ENCODE data around the gene PDE3B.
"Not testable (repeated sequence)": the region's sequence is repeated elsewhere in the genome, so short reads cannot be mapped to it uniquely, and the experiment has no call there.

The PDE3B gene

DNA sequence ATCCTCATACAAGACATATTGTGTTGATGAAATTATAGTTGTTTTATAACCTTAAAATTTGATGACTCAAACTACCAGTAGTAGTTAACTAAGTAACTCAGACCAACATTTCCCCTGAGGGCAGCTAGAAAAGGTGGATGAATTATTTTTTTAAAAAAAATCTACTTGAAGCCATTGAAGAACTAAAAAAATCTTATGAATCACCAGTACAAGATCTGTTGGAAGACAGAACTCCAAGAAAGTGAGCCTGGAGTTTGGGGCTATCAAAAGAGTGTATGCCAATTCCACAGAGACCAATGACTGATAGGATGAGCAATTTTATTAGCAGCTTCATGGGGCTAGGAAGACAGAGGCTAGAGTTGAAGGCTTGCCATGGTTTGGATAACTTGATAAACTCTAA lies 176.0 kb downstream of the PDE3B start:
- no peak for DNase-seq

DNA sequence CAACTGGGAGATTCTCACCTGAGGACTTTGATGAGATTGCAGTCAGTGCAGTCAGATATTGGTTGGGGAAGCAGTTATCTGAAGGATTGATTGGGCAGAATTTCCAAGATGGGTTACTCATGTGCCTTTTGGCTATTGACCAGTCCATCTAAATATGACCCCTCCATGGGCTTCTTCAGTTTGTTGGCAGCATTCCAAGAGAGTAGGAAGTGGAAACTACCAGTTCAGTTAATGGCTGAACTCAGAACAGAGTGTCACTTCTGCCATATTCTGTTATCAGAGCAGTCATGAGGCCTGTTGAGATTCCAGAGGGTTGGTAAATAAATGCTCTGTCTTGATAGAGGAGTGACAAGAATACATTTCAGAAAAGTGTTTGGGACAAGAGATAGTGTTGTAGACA lies 177.4 kb downstream of the PDE3B start:
- DNase-seq, result no peak

DNA sequence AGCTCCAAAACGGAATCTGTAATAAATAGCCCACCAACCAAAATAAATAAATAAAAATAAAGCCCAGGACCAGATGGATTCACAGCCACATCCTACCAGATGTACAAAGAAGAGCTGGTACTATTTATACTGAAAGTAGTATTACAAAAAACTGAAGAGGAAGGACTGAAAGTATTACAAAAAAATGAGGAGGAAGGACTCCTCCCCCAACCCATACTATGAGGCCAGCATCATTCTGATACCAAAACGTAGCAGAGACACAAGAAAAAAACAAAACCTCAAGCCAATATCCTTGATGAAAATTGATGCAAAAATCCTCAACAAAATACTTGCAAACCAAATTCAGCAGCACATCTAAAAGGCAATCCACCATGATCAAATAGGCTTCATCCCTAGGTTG lies 183.0 kb downstream of the PDE3B start:
- DNase-seq, result no peak

DNA sequence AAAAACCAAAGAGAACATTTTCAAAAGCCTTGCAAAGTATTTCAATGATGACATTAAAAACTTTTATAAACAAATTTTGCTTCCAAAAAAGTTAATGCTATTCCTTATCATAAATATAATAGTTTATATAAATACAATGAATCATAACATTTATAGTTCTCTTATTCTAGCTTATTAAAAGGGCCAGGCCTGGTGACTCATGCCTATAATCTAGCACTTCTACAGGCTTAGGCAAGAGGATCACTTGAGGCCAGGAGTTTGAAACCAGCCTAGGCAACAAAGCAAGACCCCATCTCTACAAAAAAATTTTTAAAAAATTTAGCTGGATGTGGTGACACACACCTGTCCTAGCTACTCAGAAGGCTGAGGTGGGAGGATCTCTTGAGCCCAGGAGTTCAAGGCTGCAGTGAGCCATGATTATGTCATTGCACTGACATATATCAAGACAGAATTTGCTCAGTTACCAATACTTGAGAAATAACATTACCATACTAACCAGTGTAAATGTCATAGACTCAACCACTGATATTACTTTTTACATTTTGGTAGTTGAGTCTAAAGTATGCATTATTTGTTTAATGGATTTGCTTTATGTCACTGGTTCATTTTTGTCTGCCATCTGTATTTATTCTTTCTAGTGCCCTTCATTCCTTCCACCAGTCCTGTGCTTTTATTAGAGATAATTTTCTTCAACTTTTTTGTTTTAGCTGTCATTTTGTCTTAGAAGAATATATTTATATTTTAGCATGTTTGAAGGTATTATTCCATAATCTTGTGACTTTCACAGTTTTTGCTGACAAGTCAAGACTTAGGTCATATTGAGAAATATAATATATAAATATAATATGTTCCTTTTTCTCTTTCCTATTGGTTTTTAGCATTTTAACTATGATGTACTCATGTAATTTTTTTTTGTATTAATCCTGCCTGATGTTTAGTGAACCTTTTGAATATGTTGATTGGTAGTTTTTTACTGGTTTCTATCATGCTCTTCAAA lies 192.2 kb downstream of the PDE3B start:
- no peak for DNase-seq

DNA sequence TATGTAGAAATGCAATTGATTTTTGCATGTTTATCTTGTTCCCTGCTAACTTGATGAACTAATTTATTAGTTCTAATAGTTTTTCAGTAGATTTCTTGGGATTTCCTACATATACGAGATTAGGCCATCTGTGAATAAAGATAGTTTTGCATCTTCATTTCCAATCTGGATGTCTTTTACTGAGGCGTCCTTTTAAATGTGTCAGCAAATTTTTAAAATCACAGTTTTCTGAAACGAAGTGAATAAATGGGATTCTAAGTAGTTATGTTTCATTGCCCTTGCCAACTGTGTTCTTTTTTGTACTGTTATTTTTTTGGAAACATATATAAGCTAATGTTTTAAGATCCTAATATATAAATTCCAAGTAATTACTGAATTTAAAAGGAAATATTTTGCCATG lies 198.4 kb downstream of the PDE3B start:
- DNase-seq, result no peak

DNA sequence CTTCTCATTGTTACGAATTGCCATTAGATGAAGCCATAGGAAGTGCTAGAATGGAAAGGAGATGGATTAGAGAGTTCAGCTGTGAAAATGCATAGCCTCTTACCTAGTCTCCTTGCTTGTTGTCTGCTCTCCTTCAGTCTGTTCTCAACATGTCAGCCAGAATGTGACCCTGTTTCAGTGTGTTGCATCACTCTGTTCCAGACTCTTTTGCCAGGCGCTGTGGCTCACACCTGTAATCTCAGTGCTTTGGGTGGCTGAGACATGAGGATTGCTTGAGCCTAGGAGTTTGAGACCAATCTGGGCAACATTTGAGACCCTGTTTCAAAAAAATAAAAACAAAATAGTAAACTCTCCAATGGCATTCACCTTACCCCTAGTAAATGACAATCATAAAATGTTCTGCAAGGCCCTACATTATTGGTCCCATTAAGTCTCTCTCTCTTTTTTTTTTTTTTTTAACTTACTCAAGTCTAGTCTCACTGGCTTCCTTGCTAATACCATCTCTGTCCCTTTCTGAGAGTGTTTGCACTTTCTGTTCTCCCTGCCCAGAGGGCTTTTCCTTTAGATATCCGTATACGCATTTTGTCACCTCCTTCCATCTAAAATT lies 209.1 kb downstream of the PDE3B start:
- peak; percentile 10 for DNase-seq

DNA sequence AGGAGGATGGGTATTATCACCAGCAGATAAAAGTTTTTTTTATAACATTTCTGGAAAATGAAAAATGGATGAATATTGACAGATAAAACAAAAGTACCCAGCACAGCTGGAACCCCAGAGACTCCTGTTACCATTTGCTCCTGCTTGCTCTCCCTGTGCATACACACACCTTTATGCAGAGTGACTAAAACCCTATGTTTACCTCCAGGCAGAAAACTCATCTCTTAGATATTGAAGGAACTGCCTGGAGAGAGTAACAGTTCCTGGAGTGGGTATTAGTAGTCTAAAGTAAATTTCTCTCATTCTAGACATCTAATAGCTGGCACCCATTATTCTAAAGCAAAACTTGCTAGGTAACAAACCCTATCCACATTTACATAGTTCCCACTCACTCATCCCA lies 210.5 kb downstream of the PDE3B start:
- DNase-seq, result no peak

DNA sequence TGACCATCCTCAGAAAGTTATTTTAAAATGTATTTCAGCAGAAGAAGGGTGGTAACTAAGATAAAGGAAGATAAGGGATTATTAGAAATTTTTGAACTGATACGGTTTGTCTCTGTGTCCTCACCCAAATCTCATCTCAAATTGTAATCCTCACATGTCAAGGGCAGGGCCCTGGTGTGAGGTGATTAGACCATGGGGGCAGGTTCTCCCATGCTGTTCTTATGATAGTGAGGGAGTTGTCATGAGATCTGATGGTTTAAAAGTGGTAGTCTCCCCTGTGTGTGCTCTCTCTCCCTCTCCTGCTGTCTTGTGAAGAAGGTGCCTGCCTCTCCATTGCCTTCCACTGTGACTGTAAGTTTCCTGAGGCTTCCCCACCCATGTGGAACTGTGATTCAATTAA lies 212.3 kb downstream of the PDE3B start:
- no peak for DNase-seq

DNA sequence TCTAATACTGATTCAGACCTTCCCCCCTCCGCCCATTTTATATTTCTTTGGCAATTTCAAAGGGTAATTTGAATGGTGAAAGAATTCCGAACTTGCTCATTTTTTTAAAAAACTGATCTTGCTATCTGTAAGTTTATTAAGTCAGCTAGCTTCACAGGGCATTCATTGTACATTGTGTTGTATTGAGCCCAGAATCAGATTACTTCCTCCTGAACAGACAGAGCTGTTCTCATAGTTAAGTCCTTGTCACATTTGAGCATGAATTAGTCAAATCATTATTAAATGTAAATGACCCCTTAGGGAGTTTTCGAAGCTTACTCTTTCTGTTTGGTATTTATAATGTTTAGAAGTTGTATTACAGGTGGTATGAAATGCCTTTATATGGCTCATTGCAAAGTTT lies 214.0 kb downstream of the PDE3B start:
- no peak for DNase-seq

DNA sequence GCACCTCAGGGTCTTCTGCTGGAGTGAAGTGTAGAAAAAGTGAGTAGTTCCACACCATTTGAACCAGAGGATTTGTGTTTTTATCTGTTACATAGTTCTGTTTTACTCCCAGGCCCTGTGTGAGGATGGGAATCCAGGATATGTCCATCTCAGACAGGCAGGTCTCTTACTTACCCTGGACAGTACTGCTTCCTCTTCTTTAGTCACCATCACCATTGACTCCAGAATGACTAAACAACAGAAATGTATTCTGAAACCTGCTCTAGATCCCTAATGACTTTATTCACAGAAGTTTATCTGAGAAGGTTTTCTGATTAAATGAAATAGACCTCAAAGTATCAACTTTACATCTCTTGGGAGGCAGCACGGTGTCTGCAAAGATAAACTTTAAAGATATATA lies 214.8 kb downstream of the PDE3B start:
- DNase-seq, result no peak

DNA sequence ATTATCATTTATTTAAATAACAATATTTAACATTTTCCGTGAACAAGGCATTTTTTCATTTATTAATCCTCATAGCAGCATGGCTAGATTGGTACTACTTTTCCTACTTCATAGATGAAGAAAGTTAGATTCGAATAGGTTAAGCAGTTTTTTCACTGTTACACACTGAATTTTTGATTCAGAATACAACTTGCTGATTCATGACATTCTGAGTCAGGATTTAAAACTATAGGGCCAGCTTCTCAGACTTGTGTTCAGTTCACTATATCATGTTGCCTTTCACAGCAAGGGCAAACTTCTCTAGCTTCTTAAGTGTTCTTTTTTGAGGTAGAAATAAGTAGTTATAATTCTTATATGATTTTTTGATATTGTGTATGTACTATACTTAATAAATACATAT lies 216.9 kb downstream of the PDE3B start:
- DNase-seq, result no peak

DNA sequence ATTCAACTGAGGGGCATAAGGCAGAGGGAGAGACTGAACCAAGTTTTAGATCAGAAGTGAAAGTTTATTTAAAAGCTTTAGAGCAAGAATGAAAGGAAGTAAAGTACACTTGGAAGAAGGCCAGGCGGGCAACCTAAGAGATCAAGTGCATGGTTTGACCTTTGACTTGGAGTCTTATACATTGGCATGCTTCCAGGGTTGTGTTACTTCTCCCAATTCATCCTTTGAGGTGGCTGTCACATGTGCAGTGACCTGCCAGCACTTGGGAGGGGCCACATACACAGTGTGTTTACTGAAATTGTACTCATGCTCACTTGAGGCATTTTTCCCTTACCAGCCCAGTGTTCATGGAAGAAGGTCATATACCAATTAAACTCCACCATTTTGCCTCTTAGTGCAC lies 218.1 kb downstream of the PDE3B start:
- DNase-seq, result no peak

DNA sequence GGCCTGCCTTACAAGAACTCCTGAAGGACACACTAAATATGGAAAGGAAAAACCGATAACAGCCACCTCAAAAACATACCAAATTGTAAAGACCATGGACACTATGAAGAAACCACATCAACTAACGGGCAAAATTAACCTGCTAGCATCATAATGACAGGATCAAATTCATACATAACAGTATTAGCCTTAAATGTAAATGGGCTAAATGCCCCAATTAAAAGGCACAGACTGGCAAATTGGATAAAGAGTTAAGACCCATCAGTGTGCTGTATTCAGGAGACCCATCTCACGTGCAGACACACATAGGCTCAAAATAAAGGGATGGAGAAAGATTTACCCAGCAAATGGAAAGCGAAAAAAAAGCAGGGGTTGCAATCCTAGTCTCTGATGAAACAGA lies 220.2 kb downstream of the PDE3B start:
- not testable (repeated sequence) for DNase-seq

DNA sequence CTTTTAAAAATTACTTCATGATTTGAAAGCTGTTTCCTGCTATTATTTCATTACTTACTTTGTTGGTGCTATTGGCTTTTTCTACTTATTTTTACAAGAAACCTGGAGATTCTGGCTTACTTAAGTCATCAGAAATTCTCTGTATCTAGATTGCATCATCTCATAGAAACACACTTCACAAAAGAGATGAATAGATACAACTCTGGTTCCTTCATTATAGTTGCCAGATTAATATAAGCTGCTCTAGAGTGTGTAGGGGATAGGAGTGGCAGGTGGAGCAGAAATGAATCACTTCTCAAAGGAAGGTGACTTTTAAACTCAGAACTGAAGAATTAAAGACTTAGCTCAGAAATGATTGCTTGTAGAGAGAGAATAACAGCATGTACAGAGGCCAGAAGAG lies 228.4 kb downstream of the PDE3B start:
- peak; percentile 5 for DNase-seq

DNA sequence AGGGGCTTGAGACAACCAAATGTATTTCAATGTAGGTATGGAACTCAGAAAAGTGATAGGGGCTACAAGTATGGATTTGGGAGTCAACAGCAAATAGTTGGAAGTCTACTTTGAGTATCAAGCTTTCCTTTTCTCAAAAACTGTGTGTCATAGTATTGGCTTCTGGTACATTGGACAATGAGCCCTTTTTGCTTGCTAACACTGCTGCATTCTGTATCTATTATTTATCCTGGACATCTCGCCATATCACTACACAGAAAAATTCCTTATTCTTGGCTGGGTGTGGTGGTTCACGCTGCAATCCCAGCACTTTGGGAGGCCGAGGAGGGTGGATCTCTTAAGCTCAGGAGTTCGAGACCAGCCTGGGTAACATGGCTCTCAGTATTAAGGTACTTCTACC lies 230.0 kb downstream of the PDE3B start:
- no peak for DNase-seq

DNA sequence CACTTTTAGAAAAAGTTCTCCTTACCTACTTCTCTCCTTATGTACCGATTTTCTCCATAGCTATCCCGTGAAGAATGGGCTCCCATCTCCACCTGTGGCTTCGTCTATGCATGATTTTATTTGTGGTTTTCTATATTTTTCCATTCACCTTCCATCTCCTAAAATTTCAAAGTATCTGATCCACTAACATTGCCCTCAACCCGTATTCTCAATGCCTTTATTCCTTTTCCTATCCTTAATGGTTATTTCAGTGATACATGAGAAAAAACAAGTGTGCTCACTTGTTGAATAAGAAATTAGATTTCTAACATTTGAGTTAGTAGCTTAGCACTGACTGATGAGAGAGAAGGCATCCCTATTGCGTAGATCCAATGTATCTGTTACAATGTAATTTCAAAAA lies 231.6 kb downstream of the PDE3B start:
- DNase-seq, result no peak

DNA sequence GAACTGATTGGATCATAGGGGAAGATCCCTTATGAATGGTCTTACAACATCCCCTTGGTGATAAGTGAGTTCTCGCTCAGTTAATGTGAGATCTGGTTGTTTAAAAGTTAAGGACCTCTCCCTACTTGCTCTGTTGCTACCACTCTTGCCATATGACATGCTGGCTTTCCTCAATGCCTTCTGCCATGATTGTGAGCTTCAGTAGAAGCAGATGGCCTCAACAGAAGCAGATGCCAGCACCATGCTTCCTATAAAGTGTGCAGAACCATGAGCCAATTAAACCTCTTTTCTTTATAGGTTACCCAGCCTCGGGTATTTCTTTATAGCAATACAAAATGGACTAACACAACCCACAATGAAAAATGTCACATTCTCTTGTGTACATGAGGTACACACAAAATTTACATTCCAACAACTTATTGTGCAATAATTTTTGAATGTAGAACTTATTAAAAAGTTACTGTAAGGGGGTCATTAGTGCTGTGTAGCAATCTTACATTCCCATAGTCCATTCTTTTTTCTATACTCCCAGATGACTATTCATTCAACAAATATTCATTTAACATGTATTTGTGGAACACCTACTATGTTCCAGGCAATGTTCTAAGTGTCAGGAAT lies 238.1 kb downstream of the PDE3B start:
- no peak for DNase-seq

DNA sequence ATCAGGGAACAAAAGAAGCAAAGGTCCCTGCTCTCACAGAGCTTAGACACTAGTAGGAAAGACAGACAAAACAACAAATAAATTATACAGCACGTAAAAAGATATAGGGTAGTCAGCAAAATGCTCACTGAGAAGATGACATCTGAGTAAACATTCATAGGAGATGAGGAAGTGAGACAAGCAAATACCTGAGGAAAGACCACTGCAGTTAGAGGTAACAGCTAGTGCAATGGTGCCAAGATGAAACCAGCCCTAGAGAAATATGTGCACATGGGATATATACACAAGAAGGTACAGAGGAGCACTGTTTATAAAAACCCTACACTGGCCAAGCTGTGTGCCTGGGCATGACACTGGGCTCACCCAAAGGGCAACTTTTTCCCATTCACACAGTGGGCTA lies 238.6 kb downstream of the PDE3B start:
- DNase-seq, result no peak

DNA sequence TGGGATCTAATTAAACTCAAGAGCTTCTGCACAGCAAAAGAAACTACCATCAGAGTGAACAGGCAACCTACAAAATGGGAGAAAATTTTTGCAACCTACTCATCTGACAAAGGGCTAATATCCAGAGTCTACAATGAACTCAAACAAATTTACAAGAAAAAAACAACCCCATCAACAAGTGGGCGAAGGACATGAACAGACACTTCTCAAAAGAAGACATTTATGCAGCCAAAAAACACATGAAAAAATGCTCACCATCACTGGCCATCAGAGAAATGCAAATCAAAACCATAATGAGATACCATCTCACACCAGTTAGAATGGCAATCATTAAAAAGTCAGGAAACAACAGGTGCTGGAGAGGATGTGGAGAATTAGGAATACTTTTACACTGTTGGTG lies 240.1 kb downstream of the PDE3B start:
- not testable (repeated sequence) for DNase-seq

DNA sequence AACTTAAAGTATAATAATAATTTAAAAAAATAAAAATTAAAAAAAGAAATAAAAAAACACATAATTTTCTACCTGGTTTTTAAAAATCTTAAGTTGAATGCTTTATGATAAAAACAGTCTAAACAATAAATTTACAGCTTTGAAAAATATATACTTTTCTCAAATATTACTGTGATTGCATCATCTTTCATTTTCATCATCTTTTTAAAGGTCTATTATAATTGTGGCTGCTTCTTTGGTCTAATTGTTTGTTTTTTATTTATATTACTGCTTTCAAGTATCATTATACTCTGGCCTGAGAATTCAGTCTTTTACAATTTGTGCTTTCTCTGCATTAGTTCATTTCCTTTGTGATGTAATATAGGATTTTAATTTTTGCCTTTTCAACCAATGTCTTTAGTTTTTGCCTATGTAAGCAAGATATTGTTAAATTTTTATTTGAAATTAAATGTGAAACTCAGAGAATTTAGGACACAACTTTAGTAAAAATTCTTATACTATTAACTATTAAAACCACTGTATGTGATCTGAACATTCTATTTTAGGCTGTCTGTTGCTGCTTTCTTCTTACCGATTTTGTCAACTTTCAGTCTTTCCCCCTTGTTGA lies 241.2 kb downstream of the PDE3B start:
- DNase-seq, result no peak

DNA sequence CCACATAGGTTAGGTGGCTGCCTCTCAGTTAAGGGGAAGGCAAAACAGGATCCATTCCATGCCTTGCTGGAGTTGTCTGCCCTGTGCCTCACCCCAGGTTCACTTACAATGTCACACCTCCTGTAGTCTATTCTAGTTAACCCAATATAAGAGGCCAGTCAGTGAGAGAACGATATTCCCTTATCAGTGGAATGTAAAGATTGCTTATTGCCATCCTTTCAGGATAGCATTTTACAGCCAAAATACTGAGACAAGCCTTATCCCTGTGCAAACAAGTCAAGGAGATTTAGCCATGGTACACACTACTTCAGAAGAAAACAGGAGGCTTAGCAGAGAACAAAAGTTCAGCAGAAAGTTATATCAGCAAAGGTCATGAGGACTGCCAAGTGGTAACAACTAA lies 242.9 kb downstream of the PDE3B start:
- no peak for DNase-seq

DNA sequence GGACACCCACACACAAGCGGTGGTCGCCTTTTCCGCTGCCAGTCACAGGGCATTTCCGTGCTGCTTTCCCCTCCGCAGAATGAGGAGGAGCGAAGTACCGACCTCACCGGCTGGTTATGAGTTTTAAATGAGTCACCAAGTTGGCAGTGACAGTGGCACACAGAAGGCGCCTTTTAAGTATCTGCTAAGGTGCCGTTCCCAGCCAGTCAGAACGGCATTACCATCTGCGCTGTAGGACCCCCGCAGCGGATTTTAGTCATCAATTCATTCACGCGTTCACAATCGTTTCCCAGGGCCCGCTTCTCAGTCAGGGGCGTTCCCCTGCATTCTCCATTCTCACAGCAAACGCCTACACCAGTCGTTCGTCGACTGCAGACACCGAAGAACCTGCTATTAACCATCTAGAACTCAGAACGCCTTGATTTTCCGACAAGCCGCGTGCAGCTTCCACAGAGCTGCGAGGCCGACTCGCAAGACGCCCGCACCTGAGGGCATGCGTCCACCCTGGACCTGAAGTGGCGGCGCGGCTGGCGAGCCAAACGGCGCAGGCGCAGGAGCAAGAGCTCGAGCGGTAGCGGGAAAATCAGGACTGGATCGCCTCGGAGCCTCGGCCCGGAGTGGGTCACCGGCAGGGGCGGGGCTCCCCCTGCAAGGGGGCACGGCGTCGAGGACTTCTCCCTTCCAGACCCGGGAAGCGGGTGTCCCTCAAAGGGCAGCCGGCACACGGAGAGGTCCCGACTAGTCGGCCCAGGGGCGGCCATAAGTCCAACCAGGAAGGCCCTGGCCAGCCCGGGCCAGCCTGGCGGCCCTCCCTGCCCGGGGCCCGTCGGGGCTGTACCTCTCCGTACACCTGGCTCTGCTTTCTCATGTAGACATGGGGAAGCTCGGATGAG lies 247.8 kb downstream of the PDE3B start:
- peak; percentile 85 for DNase-seq

All from fibroblast of skin of abdomen (primary cell).